ENCODE measurements around the gene FGFRL1. TPM values are rescaled to one million over a fixed set of nuclear protein-coding genes. Genes with fewer than 3 reads are reported as not detected.

FGFRL1 gene
- total and polyA plus RNA-seq, 2 donors (not counting 1 experiment from before 2014, with no cell fraction given): 6.1 to 10.0 TPM

DNA sequence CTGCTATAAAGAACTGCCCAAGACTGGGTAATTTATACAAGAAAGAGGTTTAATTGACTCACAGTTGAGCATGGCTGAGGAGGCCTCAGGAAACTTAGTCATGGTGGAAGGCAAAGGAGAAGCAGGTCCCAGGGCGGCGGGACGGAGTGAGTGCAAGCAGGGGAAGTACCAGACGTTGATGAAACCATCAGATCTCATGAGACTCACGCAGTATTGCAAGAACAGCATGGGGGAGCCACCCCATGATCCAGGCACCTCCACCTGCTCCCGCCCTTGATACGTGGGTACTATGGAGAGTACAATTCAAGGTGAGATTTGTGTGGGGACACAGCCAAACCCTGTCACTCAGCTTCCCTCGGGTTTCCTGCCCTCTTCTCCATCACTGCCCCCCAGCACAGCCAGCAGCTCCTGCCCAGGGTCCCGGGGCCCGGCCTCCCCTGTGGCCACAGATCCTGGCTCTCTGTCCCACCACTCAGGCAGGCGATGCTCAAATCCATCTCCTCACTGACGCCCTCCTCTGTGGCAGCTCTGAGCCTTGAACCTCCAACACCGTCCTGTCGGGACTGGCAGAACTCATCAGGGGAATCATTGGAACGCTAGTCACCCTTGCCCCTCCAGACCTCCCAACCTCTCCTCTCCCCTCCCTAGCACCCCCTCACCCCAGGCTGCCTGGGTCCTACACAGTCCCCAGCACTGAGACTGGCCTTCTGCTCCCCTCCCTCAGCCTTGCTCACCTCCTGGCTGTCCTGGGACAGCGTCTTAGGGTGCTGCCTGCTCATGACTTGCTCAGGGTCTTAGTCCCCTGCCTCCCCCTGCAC lies 37.6 kb downstream of the FGFRL1 start:
- H2AFZ ChIP-seq (ENCODE audit: low read length): no peak overlapping the region
- H3K9ac ChIP-seq (ENCODE audit: insufficient read depth, low read length): no peak overlapping the region
- H3K27me3 ChIP-seq (ENCODE audit: control insufficient read depth, insufficient read depth, low read length): peaks cover 19% of the 10 kb centered on the region
- H3K4me2 ChIP-seq (ENCODE audit: extremely low read depth, insufficient read depth, low read length): no peak overlapping the region
- no peaks in the 10 kb centered on the region for H3K9me3 ChIP-seq (ENCODE audit: control insufficient read depth, insufficient read depth, low read depth, low read length)
- no peaks in the 10 kb centered on the region for H3K79me2 ChIP-seq (ENCODE audit: control insufficient read depth, insufficient read depth, low read length)
- H3K4me3 ChIP-seq (replicated peaks in 1 of 4; ENCODE audit: control extremely low read depth in 1 of 4, insufficient read depth in 1 of 4, low read depth in 3 of 4, low read length in 4 of 4): no peak overlapping the region
- no peak for DNase-seq (ENCODE audit: low read depth in 2 of 2)
- no peak for TF ChIP-seq EZH2 (IDR thresholded peaks at IDR 0.05; ENCODE audit: low read length, missing control alignments)
- TF ChIP-seq, protein P1, sequence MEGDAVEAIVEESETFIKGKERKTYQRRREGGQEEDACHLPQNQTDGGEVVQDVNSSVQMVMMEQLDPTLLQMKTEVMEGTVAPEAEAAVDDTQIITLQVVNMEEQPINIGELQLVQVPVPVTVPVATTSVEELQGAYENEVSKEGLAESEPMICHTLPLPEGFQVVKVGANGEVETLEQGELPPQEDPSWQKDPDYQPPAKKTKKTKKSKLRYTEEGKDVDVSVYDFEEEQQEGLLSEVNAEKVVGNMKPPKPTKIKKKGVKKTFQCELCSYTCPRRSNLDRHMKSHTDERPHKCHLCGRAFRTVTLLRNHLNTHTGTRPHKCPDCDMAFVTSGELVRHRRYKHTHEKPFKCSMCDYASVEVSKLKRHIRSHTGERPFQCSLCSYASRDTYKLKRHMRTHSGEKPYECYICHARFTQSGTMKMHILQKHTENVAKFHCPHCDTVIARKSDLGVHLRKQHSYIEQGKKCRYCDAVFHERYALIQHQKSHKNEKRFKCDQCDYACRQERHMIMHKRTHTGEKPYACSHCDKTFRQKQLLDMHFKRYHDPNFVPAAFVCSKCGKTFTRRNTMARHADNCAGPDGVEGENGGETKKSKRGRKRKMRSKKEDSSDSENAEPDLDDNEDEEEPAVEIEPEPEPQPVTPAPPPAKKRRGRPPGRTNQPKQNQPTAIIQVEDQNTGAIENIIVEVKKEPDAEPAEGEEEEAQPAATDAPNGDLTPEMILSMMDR (conservative IDR thresholded peaks at IDR 0.05 in 1 of 2, IDR thresholded peaks at IDR 0.05 in 1 of 2; ENCODE audit: low read depth in 1 of 2, low read length in 2 of 2): no peak
- peaks cover 8% of the 10 kb centered on the region for H3K4me1 ChIP-seq (ENCODE audit: control insufficient read depth, extremely low read depth, insufficient read depth, low read length)
- no peak overlapping the region for H3K27ac ChIP-seq (ENCODE audit: insufficient read depth, low read length)
- no peaks in the 10 kb centered on the region for H4K20me1 ChIP-seq (ENCODE audit: control insufficient read depth, extremely low read depth, insufficient read depth, low read length)
- H3K36me3 ChIP-seq (ENCODE audit: control insufficient read depth, insufficient read depth, low read length): no peaks in the 10 kb centered on the region

DNA sequence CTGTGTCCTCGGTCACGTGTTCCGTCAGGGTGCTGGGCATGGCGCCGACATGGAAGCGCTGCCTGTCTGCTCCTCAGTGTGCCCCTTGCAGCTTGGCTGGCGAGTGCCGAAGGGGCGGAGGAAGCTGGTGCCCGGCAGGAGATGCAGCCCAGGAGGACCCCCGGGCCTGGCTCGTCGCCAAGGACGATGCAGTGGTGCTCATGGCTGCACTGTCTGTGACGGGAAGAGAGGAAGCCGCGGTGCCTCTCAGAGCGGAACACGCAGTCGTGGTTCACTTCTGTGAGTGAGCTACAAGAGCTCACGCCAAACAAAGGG lies 38.1 kb downstream of the FGFRL1 start:
- Histone ChIP-seq H3K4me1 (ENCODE audit: control insufficient read depth, extremely low read depth, insufficient read depth, low read length) (peaks cover 2% of the 10 kb centered on the region), H3K27me3 (ENCODE audit: control insufficient read depth, insufficient read depth, low read length) (peaks cover 20% of the 10 kb centered on the region), H3K4me2 (ENCODE audit: extremely low read depth, insufficient read depth, low read length) (no peak overlapping the region), H3K9me3 (ENCODE audit: control insufficient read depth, insufficient read depth, low read depth, low read length) (no peaks in the 10 kb centered on the region), H3K27ac (ENCODE audit: insufficient read depth, low read length) (no peak overlapping the region), H3K36me3 (ENCODE audit: control insufficient read depth, insufficient read depth, low read length) (no peaks in the 10 kb centered on the region), H3K79me2 (ENCODE audit: control insufficient read depth, insufficient read depth, low read length) (no peaks in the 10 kb centered on the region), H3K9ac (ENCODE audit: insufficient read depth, low read length) (no peak overlapping the region), H4K20me1 (ENCODE audit: control insufficient read depth, extremely low read depth, insufficient read depth, low read length) (no peaks in the 10 kb centered on the region), H3K4me3 (replicated peaks in 1 of 4; ENCODE audit: control extremely low read depth in 1 of 4, insufficient read depth in 1 of 4, low read depth in 3 of 4, low read length in 4 of 4) (no peak overlapping the region), H2AFZ (ENCODE audit: low read length) (no peak overlapping the region)
- DNase-seq (ENCODE audit: low read depth in 2 of 2): no peak
- TF ChIP-seq, protein P1 (conservative IDR thresholded peaks at IDR 0.05 in 1 of 2, IDR thresholded peaks at IDR 0.05 in 1 of 2; ENCODE audit: low read depth in 1 of 2, low read length in 2 of 2): no peak
- no peak for TF ChIP-seq EZH2 (IDR thresholded peaks at IDR 0.05; ENCODE audit: low read length, missing control alignments)

DNA sequence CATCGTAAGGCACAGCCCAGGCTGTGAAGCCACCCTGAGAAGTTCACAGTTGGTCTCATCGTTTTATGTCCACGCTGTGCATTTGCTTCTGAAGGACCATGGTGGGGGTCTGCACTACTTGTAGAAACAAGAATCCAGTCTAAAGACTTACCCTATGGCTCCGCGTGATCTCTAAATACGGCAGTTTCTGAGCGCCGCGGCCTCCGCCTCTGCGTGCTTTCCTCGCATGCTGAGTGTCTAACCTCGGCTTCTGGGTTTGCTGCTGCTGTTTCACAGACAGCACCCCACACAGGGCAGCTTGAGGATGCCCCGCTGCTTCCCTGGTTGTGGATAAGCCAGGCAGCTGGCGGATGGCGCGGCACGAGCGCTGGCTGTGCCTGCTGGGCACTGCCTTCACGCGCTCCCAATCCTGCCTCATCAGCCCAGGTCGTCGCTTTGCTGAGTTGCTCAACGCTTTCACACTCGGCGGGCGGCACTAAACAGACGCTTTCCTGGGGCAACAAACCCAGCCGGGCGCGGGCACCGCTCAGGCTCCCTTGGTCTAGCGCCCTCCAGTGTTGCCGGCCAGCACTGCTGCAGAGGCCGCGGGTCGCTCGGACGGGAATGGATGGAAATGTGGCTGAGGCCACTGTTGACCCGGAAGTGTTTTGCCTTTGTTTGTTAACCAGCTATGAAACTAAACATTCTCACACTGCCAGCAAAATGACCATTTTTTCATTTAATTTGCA lies 39.2 kb downstream of the FGFRL1 start:
- Histone ChIP-seq H2AFZ (ENCODE audit: low read length) (no peak overlapping the region), H3K4me1 (ENCODE audit: control insufficient read depth, extremely low read depth, insufficient read depth, low read length) (peaks cover 2% of the 10 kb centered on the region), H3K4me2 (ENCODE audit: extremely low read depth, insufficient read depth, low read length) (no peak overlapping the region), H3K9me3 (ENCODE audit: control insufficient read depth, insufficient read depth, low read depth, low read length) (no peaks in the 10 kb centered on the region), H3K27ac (ENCODE audit: insufficient read depth, low read length) (no peak overlapping the region), H4K20me1 (ENCODE audit: control insufficient read depth, extremely low read depth, insufficient read depth, low read length) (no peaks in the 10 kb centered on the region), H3K27me3 (ENCODE audit: control insufficient read depth, insufficient read depth, low read length) (peaks cover 29% of the 10 kb centered on the region), H3K9ac (ENCODE audit: insufficient read depth, low read length) (no peak overlapping the region), H3K36me3 (ENCODE audit: control insufficient read depth, insufficient read depth, low read length) (no peaks in the 10 kb centered on the region), H3K4me3 (replicated peaks in 1 of 4; ENCODE audit: control extremely low read depth in 1 of 4, insufficient read depth in 1 of 4, low read depth in 3 of 4, low read length in 4 of 4) (no peak overlapping the region), H3K79me2 (ENCODE audit: control insufficient read depth, insufficient read depth, low read length) (no peaks in the 10 kb centered on the region)
- TF ChIP-seq, protein P1 (conservative IDR thresholded peaks at IDR 0.05 in 1 of 2, IDR thresholded peaks at IDR 0.05 in 1 of 2; ENCODE audit: low read depth in 1 of 2, low read length in 2 of 2): peak; percentile 23 to 50
- no peak for TF ChIP-seq EZH2 (IDR thresholded peaks at IDR 0.05; ENCODE audit: low read length, missing control alignments)
- DNase-seq (ENCODE audit: low read depth in 2 of 2): peak in 1 of 2 donors; percentile 27

All from fibroblast of lung (primary cell).